ENCODE measurements around the gene GPC6.

The GPC6 gene

GRCh38 chr13:94318418-94318817, 1091.8 kb downstream of the GPC6 start:
- H3K4me3 ChIP-seq (ENCODE audit: control insufficient read depth in 1 of 7, extremely low read depth in 1 of 7, insufficient read depth in 4 of 7, low read depth in 2 of 7, low read length in 6 of 7): no peak overlapping the region
- no peaks in the 10 kb centered on the region for H3K27me3 ChIP-seq (replicated peaks in 2 of 5; ENCODE audit: control insufficient read depth in 4 of 5, insufficient read depth in 5 of 5, low read length in 4 of 5)
- ChIA-PET CTCF (interaction anchor here (1.3 kb wide), 1 partner anchor 9 kb away, joined by 3 read pairs; no protein-coding TSS in a partner anchor), POLR2A (no interaction called here)
- H3K36me3 ChIP-seq (ENCODE audit: control insufficient read depth in 4 of 4, insufficient read depth in 4 of 4, low read length in 3 of 4): no peaks in the 10 kb centered on the region
- peaks cover 0 to 8% (median 4%) of the 10 kb centered on the region in 4 experiments for H3K4me1 ChIP-seq (ENCODE audit: control extremely low read depth in 1 of 4, control insufficient read depth in 4 of 4, insufficient read depth in 4 of 4, low read length in 3 of 4)
- DNase-seq: no peak
- WGBS (ENCODE audit: insufficient coverage): 100% methylated on average over 1 of the region's 3 CpGs
- H3K27ac ChIP-seq (ENCODE audit: insufficient read depth in 1 of 2, low read depth in 1 of 2, low read length in 2 of 2, poor library complexity in 1 of 2, severe bottlenecking in 2 of 2): no peak overlapping the region
- H3K9me3 ChIP-seq (ENCODE audit: control extremely low read depth in 1 of 5, control insufficient read depth in 4 of 5, insufficient read depth in 2 of 5, low read depth in 1 of 5, low read length in 4 of 5): no peaks in the 10 kb centered on the region

- Histone ChIP-seq H3K27ac (ENCODE audit: insufficient read depth in 1 of 2, low read depth in 1 of 2, low read length in 2 of 2, poor library complexity in 1 of 2, severe bottlenecking in 2 of 2) (no peak overlapping the region), H3K36me3 (ENCODE audit: control insufficient read depth in 4 of 4, insufficient read depth in 4 of 4, low read length in 3 of 4) (no peaks in the 10 kb centered on the region), H3K4me3 (ENCODE audit: control insufficient read depth in 1 of 7, extremely low read depth in 1 of 7, insufficient read depth in 4 of 7, low read depth in 2 of 7, low read length in 6 of 7) (no peak overlapping the region), H3K27me3 (replicated peaks in 2 of 5; ENCODE audit: control insufficient read depth in 4 of 5, insufficient read depth in 5 of 5, low read length in 4 of 5) (no peaks in the 10 kb centered on the region), H3K4me1 (ENCODE audit: control extremely low read depth in 1 of 4, control insufficient read depth in 4 of 4, insufficient read depth in 4 of 4, low read length in 3 of 4) (peaks cover 4 to 16% (median 11%) of the 10 kb centered on the region in 4 experiments), H3K9me3 (ENCODE audit: control extremely low read depth in 1 of 5, control insufficient read depth in 4 of 5, insufficient read depth in 2 of 5, low read depth in 1 of 5, low read length in 4 of 5) (no peaks in the 10 kb centered on the region)
- ChIA-PET CTCF (no interaction called here), POLR2A (no interaction called here)
- no CpG with 5 or more reads among the region's 2 CpGs for WGBS (ENCODE audit: insufficient coverage)
- DNase-seq: no peak
These were observed 1092.9 kb downstream of the GPC6 start for GRCh38 chr13:94319501-94319900.

- ChIA-PET POLR2A (no interaction called here), CTCF (no interaction called here)
- no peaks in the 10 kb centered on the region for H3K9me3 ChIP-seq (ENCODE audit: control extremely low read depth in 1 of 5, control insufficient read depth in 4 of 5, insufficient read depth in 2 of 5, low read depth in 1 of 5, low read length in 4 of 5)
- peaks cover 17 to 32% (median 24%) of the 10 kb centered on the region in 4 experiments for H3K4me1 ChIP-seq (ENCODE audit: control extremely low read depth in 1 of 4, control insufficient read depth in 4 of 4, insufficient read depth in 4 of 4, low read length in 3 of 4)
- WGBS (ENCODE audit: insufficient coverage): no CpG with 5 or more reads among the region's 6 CpGs
- no peak overlapping the region for H3K4me3 ChIP-seq (ENCODE audit: control insufficient read depth in 1 of 7, extremely low read depth in 1 of 7, insufficient read depth in 4 of 7, low read depth in 2 of 7, low read length in 6 of 7)
- peak in 2 of 3 donors; percentile 38 to 53 for DNase-seq
- no peaks in the 10 kb centered on the region for H3K36me3 ChIP-seq (ENCODE audit: control insufficient read depth in 4 of 4, insufficient read depth in 4 of 4, low read length in 3 of 4)
- no peaks in the 10 kb centered on the region for H3K27me3 ChIP-seq (replicated peaks in 2 of 5; ENCODE audit: control insufficient read depth in 4 of 5, insufficient read depth in 5 of 5, low read length in 4 of 5)
- H3K27ac ChIP-seq (ENCODE audit: insufficient read depth in 1 of 2, low read depth in 1 of 2, low read length in 2 of 2, poor library complexity in 1 of 2, severe bottlenecking in 2 of 2): no peak overlapping the region
These were observed 1096.5 kb downstream of the GPC6 start for GRCh38 chr13:94322925-94323763.

GRCh38 chr13:94323764-94324758, 1097.5 kb downstream of the GPC6 start:
- H3K9me3 ChIP-seq (ENCODE audit: control extremely low read depth in 1 of 5, control insufficient read depth in 4 of 5, insufficient read depth in 2 of 5, low read depth in 1 of 5, low read length in 4 of 5): no peaks in the 10 kb centered on the region
- POLR2A ChIA-PET: no interaction called here
- H3K4me3 ChIP-seq (ENCODE audit: control insufficient read depth in 1 of 7, extremely low read depth in 1 of 7, insufficient read depth in 4 of 7, low read depth in 2 of 7, low read length in 6 of 7): peak overlapping the region in 2 of 7 experiments; percentile 8 to 13
- H3K27ac ChIP-seq (ENCODE audit: insufficient read depth in 1 of 2, low read depth in 1 of 2, low read length in 2 of 2, poor library complexity in 1 of 2, severe bottlenecking in 2 of 2): no peak overlapping the region
- H3K4me1 ChIP-seq (ENCODE audit: control extremely low read depth in 1 of 4, control insufficient read depth in 4 of 4, insufficient read depth in 4 of 4, low read length in 3 of 4): peaks cover 17 to 32% (median 25%) of the 10 kb centered on the region in 4 experiments
- CTCF ChIA-PET: no interaction called here
- no peaks in the 10 kb centered on the region for H3K27me3 ChIP-seq (replicated peaks in 2 of 5; ENCODE audit: control insufficient read depth in 4 of 5, insufficient read depth in 5 of 5, low read length in 4 of 5)
- peak; percentile 9 to 66 (median 53) for DNase-seq
- H3K36me3 ChIP-seq (ENCODE audit: control insufficient read depth in 4 of 4, insufficient read depth in 4 of 4, low read length in 3 of 4): no peaks in the 10 kb centered on the region
- WGBS (ENCODE audit: insufficient coverage): 40% methylated on average over 5 of the region's 10 CpGs

GRCh38 chr13:94324767-94325540, 1098.3 kb downstream of the GPC6 start:
- WGBS (ENCODE audit: insufficient coverage): 95% methylated on average over 10 of the region's 14 CpGs
- DNase-seq: no peak
- ChIA-PET POLR2A (no interaction called here), CTCF (no interaction called here)
- H3K27me3 ChIP-seq (replicated peaks in 2 of 5; ENCODE audit: control insufficient read depth in 4 of 5, insufficient read depth in 5 of 5, low read length in 4 of 5): no peaks in the 10 kb centered on the region
- no peak overlapping the region for H3K27ac ChIP-seq (ENCODE audit: insufficient read depth in 1 of 2, low read depth in 1 of 2, low read length in 2 of 2, poor library complexity in 1 of 2, severe bottlenecking in 2 of 2)
- no peak overlapping the region for H3K4me3 ChIP-seq (ENCODE audit: control insufficient read depth in 1 of 7, extremely low read depth in 1 of 7, insufficient read depth in 4 of 7, low read depth in 2 of 7, low read length in 6 of 7)
- peaks cover 17 to 32% (median 25%) of the 10 kb centered on the region in 4 experiments for H3K4me1 ChIP-seq (ENCODE audit: control extremely low read depth in 1 of 4, control insufficient read depth in 4 of 4, insufficient read depth in 4 of 4, low read length in 3 of 4)
- no peaks in the 10 kb centered on the region for H3K9me3 ChIP-seq (ENCODE audit: control extremely low read depth in 1 of 5, control insufficient read depth in 4 of 5, insufficient read depth in 2 of 5, low read depth in 1 of 5, low read length in 4 of 5)
- no peaks in the 10 kb centered on the region for H3K36me3 ChIP-seq (ENCODE audit: control insufficient read depth in 4 of 4, insufficient read depth in 4 of 4, low read length in 3 of 4)

- Histone ChIP-seq H3K36me3 (ENCODE audit: control insufficient read depth in 4 of 4, insufficient read depth in 4 of 4, low read length in 3 of 4) (no peaks in the 10 kb centered on the region), H3K9me3 (ENCODE audit: control extremely low read depth in 1 of 5, control insufficient read depth in 4 of 5, insufficient read depth in 2 of 5, low read depth in 1 of 5, low read length in 4 of 5) (no peaks in the 10 kb centered on the region), H3K27me3 (replicated peaks in 2 of 5; ENCODE audit: control insufficient read depth in 4 of 5, insufficient read depth in 5 of 5, low read length in 4 of 5) (no peaks in the 10 kb centered on the region), H3K27ac (ENCODE audit: insufficient read depth in 1 of 2, low read depth in 1 of 2, low read length in 2 of 2, poor library complexity in 1 of 2, severe bottlenecking in 2 of 2) (no peak overlapping the region), H3K4me1 (ENCODE audit: control extremely low read depth in 1 of 4, control insufficient read depth in 4 of 4, insufficient read depth in 4 of 4, low read length in 3 of 4) (peaks cover 17 to 32% (median 25%) of the 10 kb centered on the region in 4 experiments), H3K4me3 (ENCODE audit: control insufficient read depth in 1 of 7, extremely low read depth in 1 of 7, insufficient read depth in 4 of 7, low read depth in 2 of 7, low read length in 6 of 7) (no peak overlapping the region)
- CTCF ChIA-PET: no interaction called here
- WGBS (ENCODE audit: insufficient coverage): 97% methylated on average over 6 of the region's 6 CpGs
- POLR2A ChIA-PET: no interaction called here
- DNase-seq: no peak
These were observed 1099.0 kb downstream of the GPC6 start for GRCh38 chr13:94325650-94326049.

Data from common myeloid progenitor, CD34-positive (primary cell).